H1 (cell line): ENCODE data around the gene UMOD. TPM values are rescaled to one million over a fixed set of nuclear protein-coding genes. Genes with fewer than 3 reads are reported as not detected.

Experiments
- CTCF ChIA-PET: fragments of 300-600 bp; sonication (Branson Sonifier 250); formaldehyde crosslinking; loops from one replicate; lab custom pipeline; 2021; ENCODE audit not compliant: partially characterized antibody; lab: Charles Lee
- POLR2A ChIA-PET: fragments of 300-600 bp; sonication (Branson Sonifier 250); formaldehyde crosslinking; loops from one replicate; lab custom pipeline; 2021; ENCODE audit warnings: inconsistent platforms; ENCODE audit not compliant: partially characterized antibody; lab: Charles Lee
- DNase-seq, 2 experiments: peaks; one replicate each; pipeline versions ENCODE4 v3.0.0 to v3.0.0-alpha.2; 2010 to 2022; ENCODE audit warnings: low spot score in 2 of 2, low read depth in 1 of 2, mixed read lengths in 1 of 2
- FAIRE-seq: peaks from 2 replicates; lab custom pipeline; 2011; peaks lifted over from hg19 to GRCh38; lab: Jason Lieb, UNC
- H2AFZ ChIP-seq: 2 replicates; pipeline ENCODE4 v1.8.1; 2012; ENCODE audit warnings: low read length, inconsistent platforms
- H2AK5ac ChIP-seq: 2 replicates; pipeline ENCODE4 v1.6.1; 2013; ENCODE audit warnings: low read depth, low read length
- H2BK120ac ChIP-seq: replicated peaks from 2 replicates; pipeline ENCODE3; 2013; ENCODE audit warnings: low read depth, low read length, inconsistent platforms
- H2BK12ac ChIP-seq: 2 replicates; pipeline ENCODE4 v1.6.1; 2013; ENCODE audit warnings: low read depth, low read length
- H2BK15ac ChIP-seq: 2 replicates; pipeline ENCODE4 v1.6.1; 2013; ENCODE audit warnings: low read length
- H2BK20ac ChIP-seq: 2 replicates; pipeline ENCODE4 v1.6.1; 2013; ENCODE audit warnings: low read length
- H2BK5ac ChIP-seq: 2 replicates; pipeline ENCODE4 v1.6.1; 2013; ENCODE audit warnings: low read depth, low read length
- H3K14ac ChIP-seq: 2 replicates; pipeline ENCODE4 v1.6.1; 2013; ENCODE audit warnings: inconsistent platforms; ENCODE audit not compliant: insufficient read length
- H3K18ac ChIP-seq: 2 replicates; pipeline ENCODE4 v1.6.1; 2013; ENCODE audit warnings: low read length; ENCODE audit errors: extremely low read depth
- H3K23ac ChIP-seq: 2 replicates; pipeline ENCODE4 v1.6.1; 2013; ENCODE audit warnings: inconsistent platforms; ENCODE audit not compliant: insufficient read length
- H3K23me2 ChIP-seq: 2 replicates; pipeline ENCODE4 v1.6.1; 2013; ENCODE audit warnings: low read depth, low read length
- H3K27ac ChIP-seq: 2 replicates; pipeline ENCODE4 v1.6.1; 2011; ENCODE audit warnings: low read depth, low read length, inconsistent platforms
- H3K27me3 ChIP-seq, 4 experiments: replicated peaks in 1 of 4; 1 replicate in 1 of 4; 2 replicates in 3 of 4; pipeline versions ENCODE4 v1.6.1 to v1.8.1; 2011 to 2013; ENCODE audit warnings: low read length in 3 of 4, mild to moderate bottlenecking in 3 of 4, inconsistent platforms in 2 of 4, mixed read lengths in 2 of 4, moderate library complexity in 1 of 4; ENCODE audit not compliant: control insufficient read depth in 3 of 4, insufficient read depth in 3 of 4; ENCODE audit errors: extremely low read depth in 1 of 4
- H3K36me3 ChIP-seq, 4 experiments: 2 replicates each; pipeline versions ENCODE4 v1.6.1 to v1.8.1; 2011 to 2013; ENCODE audit warnings: mild to moderate bottlenecking in 4 of 4, low read length in 3 of 4, moderate library complexity in 2 of 4, control low read depth in 1 of 4, inconsistent platforms in 1 of 4; ENCODE audit not compliant: insufficient read depth in 4 of 4, control insufficient read depth in 2 of 4
- H3K4ac ChIP-seq: replicated peaks from 2 replicates; pipeline ENCODE3; 2013; ENCODE audit warnings: low read length, low read depth, mixed read lengths, inconsistent platforms; ENCODE audit not compliant: insufficient read length
- H3K4me1 ChIP-seq, 4 experiments: replicated peaks in 1 of 4; 1 replicate in 1 of 4; 2 replicates in 3 of 4; pipeline versions ENCODE4 v1.6.1 to v1.8.1; 2011 to 2013; ENCODE audit warnings: low read length in 3 of 4, inconsistent platforms in 2 of 4, mixed read lengths in 1 of 4; ENCODE audit not compliant: insufficient read depth in 4 of 4, control insufficient read depth in 3 of 4
- H3K4me2 ChIP-seq, 2 experiments: 2 replicates each; pipeline versions ENCODE4 v1.6.1 to v1.8.1; 2011 to 2013; ENCODE audit warnings: low read depth in 2 of 2, low read length in 2 of 2, control low read depth in 1 of 2, inconsistent platforms in 1 of 2, mild to moderate bottlenecking in 1 of 2; ENCODE audit not compliant: insufficient read depth in 1 of 2
- H3K4me3 ChIP-seq, 4 experiments: fragments of 200-600, 300-600 bp in 1 of 4; sonication (generic), shearing (Covaris generic), sonication (Bioruptor Twin) in 1 of 4; 2 replicates each; pipeline versions ENCODE4 v1.5.1 to v1.8.1; 2011 to 2016; ENCODE audit warnings: low read length in 4 of 4, low read depth in 3 of 4, control low read depth in 2 of 4, inconsistent platforms in 2 of 4, mild to moderate bottlenecking in 2 of 4, mixed read lengths in 1 of 4, moderate library complexity in 1 of 4; ENCODE audit not compliant: insufficient read depth in 2 of 4; ENCODE audit errors: extremely low read depth in 1 of 4
- H3K56ac ChIP-seq: replicated peaks from 2 replicates; pipeline ENCODE3; 2013; ENCODE audit warnings: low read depth, mild to moderate bottlenecking, mixed read lengths, low read length, inconsistent platforms; ENCODE audit not compliant: insufficient read length
- H3K79me1 ChIP-seq: 2 replicates; pipeline ENCODE4 v1.6.1; 2013; ENCODE audit warnings: low read depth, low read length, control low read depth
- H3K79me2 ChIP-seq, 2 experiments: 2 replicates each; pipeline versions ENCODE4 v1.6.1 to v1.8.1; 2012 to 2013; ENCODE audit warnings: low read length in 2 of 2, mild to moderate bottlenecking in 2 of 2, inconsistent platforms in 1 of 2; ENCODE audit not compliant: insufficient read depth in 2 of 2, control insufficient read depth in 1 of 2
- H3K9ac ChIP-seq, 4 experiments: replicated peaks in 1 of 4; 1 replicate in 1 of 4; 2 replicates in 3 of 4; pipeline versions ENCODE4 v1.6.1 to v1.8.1; 2011 to 2013; ENCODE audit warnings: low read depth in 3 of 4, low read length in 3 of 4, control low read depth in 2 of 4, mild to moderate bottlenecking in 2 of 4, moderate library complexity in 2 of 4, inconsistent platforms in 1 of 4; ENCODE audit errors: extremely low read depth in 1 of 4
- H3K9me3 ChIP-seq, 2 experiments: 2 replicates each; pipeline versions ENCODE4 v1.6.1 to v1.8.1; 2012 to 2013; ENCODE audit warnings: mild to moderate bottlenecking in 2 of 2, moderate library complexity in 2 of 2, control low read depth in 1 of 2, inconsistent platforms in 1 of 2, low read depth in 1 of 2, low read length in 1 of 2, mixed read lengths in 1 of 2; ENCODE audit not compliant: insufficient read depth in 2 of 2
- H4K20me1 ChIP-seq, 2 experiments: replicated peaks in 1 of 2; 2 replicates each; pipeline versions ENCODE3 to v1.8.1; 2011 to 2013; ENCODE audit warnings: inconsistent platforms in 2 of 2, low read length in 2 of 2, mild to moderate bottlenecking in 1 of 2; ENCODE audit not compliant: insufficient read depth in 2 of 2, control insufficient read depth in 1 of 2
- H4K5ac ChIP-seq: 2 replicates; pipeline ENCODE4 v1.6.1; 2013; ENCODE audit warnings: low read length, low read depth, mixed read lengths, inconsistent platforms; ENCODE audit not compliant: insufficient read length
- H4K8ac ChIP-seq: 2 replicates; pipeline ENCODE4 v1.8.0; 2013; ENCODE audit warnings: mild to moderate bottlenecking, moderate library complexity, low read length, inconsistent platforms; ENCODE audit not compliant: insufficient read depth; ENCODE audit errors: extremely low read depth
- H4K91ac ChIP-seq: replicated peaks from 2 replicates; pipeline ENCODE3; 2013; ENCODE audit warnings: low read length, mixed read lengths, inconsistent platforms; ENCODE audit not compliant: insufficient read length
- CHD1 ChIP-seq: IDR thresholded peaks from 2 replicates; pipeline ENCODE4 v1.6.1; 2012; ENCODE audit warnings: low read depth, low read length, improper control_type of control experiment
- GTF2F1 ChIP-seq: IDR thresholded peaks from 2 replicates; pipeline ENCODE4 v1.6.1; 2012; ENCODE audit warnings: low read depth, low read length, improper control_type of control experiment, borderline replicate concordance
- HDAC6 ChIP-seq: IDR thresholded peaks from one replicate; pipeline ENCODE4 v1.7.1; 2012; ENCODE audit warnings: low read depth, mild to moderate bottlenecking, inconsistent platforms, low read length, moderate library complexity
- KDM4A ChIP-seq: IDR thresholded peaks from one replicate; pipeline ENCODE4 v1.7.1; 2012; ENCODE audit warnings: low read depth, mild to moderate bottlenecking, moderate library complexity, low read length, inconsistent platforms; ENCODE audit not compliant: severe bottlenecking
- KDM5A ChIP-seq: fragments of 200-600 bp; IDR thresholded peaks from 2 replicates; pipeline ENCODE4 v1.7.1; 2012; ENCODE audit warnings: mild to moderate bottlenecking, low read length, inconsistent platforms, mixed read lengths
- SAP30 ChIP-seq: fragments of 300-600 bp; sonication (generic); IDR thresholded peaks from 2 replicates; pipeline ENCODE4 v1.7.1; 2012; ENCODE audit warnings: low read length, moderate library complexity, mild to moderate bottlenecking, inconsistent platforms; ENCODE audit not compliant: insufficient read depth, insufficient replicate concordance
- SIN3A ChIP-seq, 2 experiments: IDR thresholded peaks in 1 of 2; conservative IDR thresholded peaks in 1 of 2; 2 replicates each; pipeline ENCODE4 v1.6.1; 2011 to 2012; ENCODE audit warnings: low read length in 2 of 2, improper control_type of control experiment in 1 of 2, low read depth in 1 of 2, mild to moderate bottlenecking in 1 of 2
- SIRT6 ChIP-seq: IDR thresholded peaks from one replicate; pipeline ENCODE4 v1.7.1; 2012; ENCODE audit warnings: low read length, inconsistent platforms
- SIX5 ChIP-seq: IDR thresholded peaks from 2 replicates; pipeline ENCODE4 v1.6.1; 2011; ENCODE audit warnings: mild to moderate bottlenecking, low read depth, low read length
- SUZ12 ChIP-seq: fragments of 200-600 bp; sonication (generic); IDR thresholded peaks from 2 replicates; pipeline ENCODE4 v1.6.1; 2012; ENCODE audit warnings: mild to moderate bottlenecking, inconsistent platforms, low read length, moderate library complexity, mixed read lengths
- TBP ChIP-seq: IDR thresholded peaks from 2 replicates; pipeline ENCODE4 v1.6.1; 2011; ENCODE audit warnings: low read depth, low read length, improper control_type of control experiment
- TEAD4 ChIP-seq: IDR thresholded peaks from 2 replicates; pipeline ENCODE4 v1.6.1; 2012; ENCODE audit warnings: low read depth, low read length, inconsistent platforms, mixed read lengths
- WGBS, 2 experiments: shearing (Covaris generic) in 1 of 2; methylation state at CpG; one replicate each; pipeline versions ENCODE4 v1.1.6 to v1.1.7; 2013 to 2015; ENCODE audit warnings: low lambda C conversion rate in 2 of 2, mixed read lengths in 2 of 2, inconsistent platforms in 1 of 2, low coverage in 1 of 2, missing lambda C conversion rate in 1 of 2; ENCODE audit not compliant: insufficient replicate concordance in 2 of 2, insufficient coverage in 1 of 2, insufficient read length in 1 of 2; ENCODE audit errors: extremely low coverage in 1 of 2, missing lambda C conversion rate in 1 of 2; 5-methylcytosine and 5-hydroxymethylcytosine counted together
- long read RNA-seq, 2 experiments: library from RNA in 1 of 2; library from capped mRNA in 1 of 2; stranded (forward); transcript quantifications; one replicate each; pipeline ENCODE4 v2.0.0, GENCODE V29; 2021; ENCODE audit warnings: inconsistent platforms in 1 of 2
- polyA minus RNA-seq, 3 experiments: library from RNA; depleted of rRNA, polyadenylated mRNA; stranded (reverse); fragments of >200 nt; gene quantifications; 1 replicate in 2 of 3; 2 replicates in 1 of 3; pipeline ENCODE4 v1.2.3, GENCODE V29; 2011
- polyA plus RNA-seq, 7 experiments: library from polyadenylated mRNA; depleted of rRNA in 3 of 7; stranded (reverse) in 5 of 7; unstranded in 2 of 7; fragments of >200 nt in 5 of 7; fragments of 200-250 nt in 2 of 7; gene quantifications; 1 replicate in 5 of 7; 2 replicates in 1 of 7; 4 replicates in 1 of 7; pipeline versions ENCODE4 v1.2.1 to v1.2.3, GENCODE V29; 2011 to 2013; ENCODE audit warnings: missing spikeins in 2 of 7, mixed read lengths in 2 of 7
- total RNA-seq: library from RNA; stranded (reverse); fragmentation: NEBNext Ultra II Directional; extraction: Animal tissue kit (Norgen Biotek cat#: 25700); gene quantifications from 2 replicates; pipeline ENCODE4 v1.2.1, GENCODE V29; 2021
- TF ChIP-seq, protein P1 (sequence below): IDR thresholded peaks from 2 replicates; pipeline ENCODE4 v1.6.1; 2012; ENCODE audit warnings: inconsistent platforms

Gene UMOD
- total RNA-seq (not detected in 2 replicates), polyA plus RNA-seq (2011; rRNA removed) (not detected in 2 replicates), polyA minus RNA-seq (2011; rRNA and poly(A)+ RNA removed) (not detected in 2 replicates)
- polyA plus RNA-seq (2011; cell fraction: cytosol; rRNA removed), result not detected
- polyA plus RNA-seq (2011; cell fraction: nucleus; rRNA removed), result not detected
- polyA plus RNA-seq (2012, experiment 1 of 2), result not detected in 4 replicates
- not detected for polyA plus RNA-seq (2012, experiment 2 of 2)
- not detected for polyA plus RNA-seq (2013, experiment 1 of 2)
- not detected for polyA plus RNA-seq (2013, experiment 2 of 2)
- polyA minus RNA-seq (2011; cell fraction: cytosol; rRNA and poly(A)+ RNA removed), result not detected
- polyA minus RNA-seq (2011; cell fraction: nucleus; rRNA and poly(A)+ RNA removed), result not detected
- long read RNA-seq, experiment 1, result 0 reads
- long read RNA-seq, experiment 2, result 0 reads

DNA sequence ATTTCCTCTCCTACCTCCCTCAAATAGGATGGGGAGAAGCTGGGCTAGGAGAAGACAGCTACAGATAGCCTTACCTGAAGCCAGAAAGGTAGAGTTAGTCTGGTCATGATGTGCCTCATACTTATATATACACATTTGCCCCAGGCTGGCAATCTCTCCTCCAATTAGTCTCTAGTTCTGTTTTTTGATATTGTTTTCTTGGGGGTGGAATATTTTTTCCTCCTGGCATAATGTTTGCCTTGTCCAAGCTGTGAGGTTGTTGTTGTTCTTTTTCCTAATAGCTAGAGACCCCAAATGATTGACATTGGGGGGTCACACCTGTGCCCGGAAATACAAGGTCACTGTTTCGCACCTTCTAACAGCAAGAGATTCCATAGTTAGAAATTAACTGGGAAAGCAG lies at the start of gene UMOD:
Gene UMOD, minus strand, starts transcription at position 101 of the 400 bp plus-strand sequence. CDS start 1,978 bp downstream, outside the sequence.
- Histone ChIP-seq H3K4me2 (no peak within 1 kb of the TSS), H2BK120ac (no peak within 1 kb of the TSS), H3K23ac (no peak within 1 kb of the TSS), H4K91ac (no peak within 1 kb of the TSS), H2BK5ac (no peak within 1 kb of the TSS), H3K23me2 (no peaks in the 10 kb centered on the region), H2BK12ac (no peak within 1 kb of the TSS), H3K14ac (no peak within 1 kb of the TSS), H2BK20ac (no peak within 1 kb of the TSS), H3K9me3 (0 out of 4 replicates have a peak, but pooled peaks cover 3 to 8% of the 10 kb centered on the region in 2 experiments), H3K9ac (no peak within 1 kb of the TSS), H3K56ac (no peak within 1 kb of the TSS), H2AFZ (no peak within 1 kb of the TSS), H2BK15ac (no peak within 1 kb of the TSS), H2AK5ac (no peak within 1 kb of the TSS), H4K20me1 (no peaks in the 10 kb centered on the region), H3K18ac (no peak within 1 kb of the TSS), H3K4ac (no peak within 1 kb of the TSS), H3K79me1 (no peaks in the 10 kb centered on the region), H4K5ac (no peak within 1 kb of the TSS), H3K79me2 (no peaks in the 10 kb centered on the region), H3K27me3 (no peaks in the 10 kb centered on the region), H4K8ac (no peak within 1 kb of the TSS), H3K4me3 (no peak within 1 kb of the TSS), H3K36me3 (no peaks in the 10 kb centered on the region), H3K27ac (no peak within 1 kb of the TSS), H3K4me1 (peaks cover 0 to 6% (median 1%) of the 10 kb centered on the region in 4 experiments; a peak in 3 of 7 replicates)
- DNase-seq, result no peak
- ChIA-PET CTCF (interaction anchor here (1.0 to 1.1 kb wide), 2 partner anchors 13 to 33 kb away, joined by 5 read pairs; no protein-coding TSS in a partner anchor), POLR2A (no interaction called here)
- WGBS, 2 experiments, result 95% methylated on average over 2 of the region's 2 CpGs; no CpG with 5 or more reads in 1 of the 2 experiments
- no peak for FAIRE-seq
- TF ChIP-seq TEAD4 (no peak), SIN3A (conservative IDR thresholded peaks at IDR 0.05 in 1 of 2, IDR thresholded peaks at IDR 0.05 in 1 of 2; ENCODE audit: low read depth in 1 of 2, low read length in 2 of 2) (no peak), HDAC6 (no peak), SAP30 (no peak), KDM4A (no peak), KDM5A (no peak), TBP (no peak), CHD1 (no peak), SIRT6 (no peak), SIX5 (no peak), GTF2F1 (no peak), SUZ12 (no peak)
- TF ChIP-seq, protein P1, sequence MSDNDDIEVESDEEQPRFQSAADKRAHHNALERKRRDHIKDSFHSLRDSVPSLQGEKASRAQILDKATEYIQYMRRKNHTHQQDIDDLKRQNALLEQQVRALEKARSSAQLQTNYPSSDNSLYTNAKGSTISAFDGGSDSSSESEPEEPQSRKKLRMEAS, result no peak
